Subcutaneous abdominal adipose tissue (tissue), 5 donors: ENCODE data around the gene ZDHHC21.
A peak's percentile ranks its signal among the peaks of the same experiment; 100 is the strongest.

ENCODE experiments used
- H3K27ac ChIP-seq: one replicate; pipeline ENCODE4 v1.7.0; 2013; ENCODE audit warnings: low read depth, mild to moderate bottlenecking, inconsistent platforms, low read length, moderate library complexity
- H3K27me3 ChIP-seq, 5 donors: one replicate each; pipeline ENCODE4 v1.7.0; 2013; ENCODE audit warnings: low read length in 5 of 5, inconsistent platforms in 1 of 5; ENCODE audit not compliant: control insufficient read depth in 5 of 5, insufficient read depth in 4 of 5
- H3K36me3 ChIP-seq, 5 donors: one replicate each; pipeline ENCODE4 v1.7.0; 2013; ENCODE audit warnings: low read length in 5 of 5; ENCODE audit not compliant: control insufficient read depth in 5 of 5, insufficient read depth in 5 of 5
- H3K4me1 ChIP-seq, 5 donors: one replicate each; pipeline ENCODE4 v1.7.0; 2013; ENCODE audit warnings: low read length in 5 of 5, mild to moderate bottlenecking in 3 of 5, moderate library complexity in 1 of 5; ENCODE audit not compliant: control insufficient read depth in 5 of 5, insufficient read depth in 5 of 5
- H3K4me3 ChIP-seq, 5 donors: one replicate each; pipeline ENCODE4 v1.7.0; 2013; ENCODE audit warnings: low read length in 5 of 5, low read depth in 1 of 5
- H3K9ac ChIP-seq, 5 donors: one replicate each; pipeline ENCODE4 v1.7.0; 2013; ENCODE audit warnings: low read length in 5 of 5, mild to moderate bottlenecking in 4 of 5, moderate library complexity in 3 of 5
- H3K9me3 ChIP-seq, 5 donors: one replicate each; pipeline ENCODE4 v1.7.0; 2013; ENCODE audit warnings: low read length in 5 of 5; ENCODE audit not compliant: control insufficient read depth in 5 of 5
- donor health status: healthy.
- donor health status: healthy.
- donor health status: healthy.
- donor health status: healthy.
- donor health status: healthy.

Gene ZDHHC21, protein sequence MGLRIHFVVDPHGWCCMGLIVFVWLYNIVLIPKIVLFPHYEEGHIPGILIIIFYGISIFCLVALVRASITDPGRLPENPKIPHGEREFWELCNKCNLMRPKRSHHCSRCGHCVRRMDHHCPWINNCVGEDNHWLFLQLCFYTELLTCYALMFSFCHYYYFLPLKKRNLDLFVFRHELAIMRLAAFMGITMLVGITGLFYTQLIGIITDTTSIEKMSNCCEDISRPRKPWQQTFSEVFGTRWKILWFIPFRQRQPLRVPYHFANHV

DNA sequence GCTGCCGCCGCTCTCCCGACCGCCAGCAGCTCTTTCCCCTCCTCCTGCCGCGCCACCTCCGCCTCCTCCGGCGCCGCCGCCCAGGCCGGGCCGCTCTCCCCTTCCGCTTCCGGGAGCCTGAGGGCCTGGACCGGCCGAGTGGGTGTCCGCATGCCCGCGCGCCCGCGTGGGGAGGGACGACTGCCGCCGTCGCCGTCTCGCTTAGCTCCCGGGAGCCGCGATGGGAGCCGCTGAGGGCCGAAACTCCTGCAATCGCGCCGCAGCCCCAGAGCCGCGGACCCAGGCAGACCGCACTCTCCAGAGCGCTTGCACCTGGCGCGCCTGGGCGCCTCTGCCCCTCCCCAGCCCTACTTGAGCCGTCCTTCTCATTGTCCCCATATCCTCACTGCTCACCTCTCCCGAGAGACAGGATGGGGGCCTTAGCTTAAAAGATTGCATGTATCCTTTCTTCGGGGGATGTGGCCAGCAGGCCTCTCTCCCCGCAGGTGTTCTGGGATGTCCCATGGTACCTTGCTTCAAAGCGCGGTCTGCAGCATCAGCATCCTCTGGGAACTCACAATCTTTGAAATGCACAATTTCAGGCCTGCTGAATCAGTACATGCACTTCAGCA lies at the start of gene ZDHHC21:
ZDHHC21 (minus strand) TSS at position 182 of the 611 bp plus-strand sequence. CDS start 19,092 bp downstream, outside the sequence.
- peaks cover 2 to 17% (median 17%) of the 10 kb centered on the region in 5 donors for H3K4me1 ChIP-seq
- no peak within 1 kb of the TSS for H3K27ac ChIP-seq
- peak within 1 kb of the TSS; percentile 57 to 81 (median 74) for H3K9ac ChIP-seq
- H3K4me3 ChIP-seq = peak within 1 kb of the TSS; percentile 76 to 86 (median 81)
- no peaks in the 10 kb centered on the region for H3K27me3 ChIP-seq
- no peaks in the 10 kb centered on the region for H3K9me3 ChIP-seq
- peaks cover 0 to 14% (median 4%) of the 10 kb centered on the region in 5 donors for H3K36me3 ChIP-seq

DNA sequence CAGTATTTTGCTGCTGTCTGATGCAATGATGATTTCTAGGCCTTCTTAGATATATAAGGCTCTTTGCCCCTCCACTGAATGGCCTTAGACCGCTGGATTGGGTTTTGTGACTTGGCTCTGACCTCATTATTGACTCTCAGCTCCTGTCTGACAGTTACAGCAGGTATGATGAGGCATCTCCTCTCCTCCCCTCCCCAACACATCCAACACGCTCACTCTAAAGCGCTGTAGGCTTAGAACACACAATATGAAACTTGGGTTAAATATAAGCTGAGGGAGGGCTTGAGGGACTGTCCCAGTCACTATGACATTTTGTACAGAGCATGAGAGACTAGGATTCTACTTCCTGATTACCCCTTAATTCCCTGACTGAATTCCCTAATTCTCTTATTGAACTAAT lies 48.1 kb upstream of the ZDHHC21 start:
- H3K4me3 ChIP-seq = no peak overlapping the region
- no peaks in the 10 kb centered on the region for H3K27me3 ChIP-seq
- H3K36me3 ChIP-seq = peaks cover 11 to 44% (median 27%) of the 10 kb centered on the region in 5 donors
- no peaks in the 10 kb centered on the region for H3K4me1 ChIP-seq
- no peaks in the 10 kb centered on the region for H3K9me3 ChIP-seq
- no peak overlapping the region for H3K27ac ChIP-seq
- H3K9ac ChIP-seq = no peak overlapping the region

DNA sequence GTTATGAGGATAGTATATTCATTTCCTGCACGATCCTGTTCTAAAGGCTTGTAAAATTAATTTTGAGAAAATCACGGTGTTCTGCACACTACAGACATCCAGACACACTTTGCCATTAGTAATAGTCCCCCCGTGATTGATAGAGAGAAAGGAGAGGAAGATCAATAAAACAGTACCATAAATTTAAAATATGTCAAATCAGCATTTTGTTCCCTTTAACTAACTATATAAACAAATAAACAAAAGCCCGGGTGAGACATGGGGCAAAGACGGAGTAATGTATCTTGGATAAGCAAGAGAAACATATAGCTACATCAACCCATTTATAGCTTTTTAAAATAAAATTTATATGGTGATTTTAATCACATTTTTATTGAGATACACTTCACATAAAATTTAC lies 39.9 kb upstream of the ZDHHC21 start:
- Histone ChIP-seq H3K4me1 (no peaks in the 10 kb centered on the region), H3K27ac (no peak overlapping the region), H3K27me3 (no peaks in the 10 kb centered on the region), H3K4me3 (no peak overlapping the region), H3K36me3 (peaks cover 4 to 21% (median 17%) of the 10 kb centered on the region in 5 donors), H3K9me3 (no peaks in the 10 kb centered on the region), H3K9ac (no peak overlapping the region)

DNA sequence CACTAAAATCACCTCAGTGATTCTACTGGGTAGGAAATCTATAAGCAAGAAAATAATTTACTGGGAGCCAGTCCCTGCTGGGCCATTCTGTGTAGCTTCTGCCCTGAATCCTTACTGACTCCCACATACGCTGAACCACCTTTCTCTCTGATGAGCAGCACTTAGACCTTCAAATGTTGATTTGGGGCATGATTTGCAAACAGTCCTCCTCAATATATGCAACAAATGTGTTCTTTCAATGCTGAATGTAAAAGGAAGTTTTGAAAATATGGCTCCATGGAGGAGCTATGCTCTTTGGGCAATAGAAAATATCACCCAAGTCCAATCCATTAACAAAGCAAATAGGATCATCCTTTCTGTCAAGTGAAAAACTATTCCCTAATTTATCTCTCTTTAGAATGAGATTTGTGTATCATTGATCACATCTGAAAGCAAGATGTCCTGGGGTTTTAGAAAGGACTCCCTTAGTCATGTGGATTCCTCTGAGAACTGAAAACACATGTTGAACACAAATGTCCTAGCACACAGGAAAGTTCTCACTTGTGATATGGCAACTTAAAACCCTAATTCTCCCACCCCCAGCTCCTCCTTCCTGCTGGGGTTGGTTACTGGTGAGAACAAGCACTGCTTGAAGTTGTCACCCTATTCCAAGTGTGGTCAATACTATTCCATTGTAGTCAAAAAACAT lies 38.2 kb upstream of the ZDHHC21 start:
- Histone ChIP-seq H3K9me3 (no peaks in the 10 kb centered on the region), H3K36me3 (peaks cover 0 to 15% (median 5%) of the 10 kb centered on the region in 5 donors), H3K9ac (no peak overlapping the region), H3K27me3 (no peaks in the 10 kb centered on the region), H3K4me3 (no peak overlapping the region), H3K27ac (no peak overlapping the region), H3K4me1 (no peaks in the 10 kb centered on the region)

DNA sequence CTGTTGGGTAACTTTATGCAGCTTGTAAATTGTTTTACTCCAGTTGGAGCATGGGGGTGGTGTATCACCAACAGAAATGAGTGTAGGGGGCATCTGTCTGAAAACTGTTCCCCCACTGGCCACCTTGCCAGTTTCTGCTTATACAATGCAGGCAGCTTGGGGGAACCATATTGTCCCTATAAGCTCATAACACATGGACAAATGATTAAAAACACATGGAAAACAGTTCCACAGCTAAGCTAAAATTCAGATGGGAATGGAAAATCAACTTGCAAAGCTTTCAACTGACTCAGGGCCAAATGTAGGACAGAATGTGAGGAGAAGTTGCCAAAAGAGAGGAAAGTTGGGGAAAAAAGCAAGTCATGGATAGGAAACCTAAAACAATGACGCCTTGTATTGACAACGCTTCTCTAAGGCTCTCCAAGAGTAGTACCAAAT lies 37.2 kb upstream of the ZDHHC21 start:
- Histone ChIP-seq H3K27ac (no peak overlapping the region), H3K9ac (no peak overlapping the region), H3K36me3 (peaks cover 0 to 5% (median 0%) of the 10 kb centered on the region in 5 donors), H3K9me3 (no peaks in the 10 kb centered on the region), H3K27me3 (no peaks in the 10 kb centered on the region), H3K4me1 (no peaks in the 10 kb centered on the region), H3K4me3 (no peak overlapping the region)

DNA sequence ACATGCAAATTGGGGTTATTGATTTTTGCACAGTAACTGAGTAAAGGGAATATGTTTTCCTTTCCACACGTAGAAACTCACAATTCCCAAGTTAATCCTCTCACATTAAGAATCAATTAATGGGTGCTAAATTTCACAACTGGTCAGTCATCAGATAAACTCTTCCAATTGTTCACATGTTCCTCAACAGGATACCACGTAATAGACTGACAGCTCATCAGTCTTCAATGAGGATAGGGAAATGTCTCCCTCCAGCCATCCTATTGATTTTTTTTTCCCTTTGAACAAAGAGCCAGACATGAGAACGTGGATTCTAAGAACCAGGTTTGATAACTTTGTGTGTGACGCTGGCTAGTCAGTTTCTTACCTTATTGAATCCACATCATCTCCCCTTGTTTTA lies 30.1 kb upstream of the ZDHHC21 start:
- Histone ChIP-seq H3K9ac (no peak overlapping the region), H3K27ac (no peak overlapping the region), H3K4me3 (no peak overlapping the region), H3K4me1 (no peaks in the 10 kb centered on the region), H3K36me3 (no peaks in the 10 kb centered on the region), H3K27me3 (no peaks in the 10 kb centered on the region), H3K9me3 (no peaks in the 10 kb centered on the region)

DNA sequence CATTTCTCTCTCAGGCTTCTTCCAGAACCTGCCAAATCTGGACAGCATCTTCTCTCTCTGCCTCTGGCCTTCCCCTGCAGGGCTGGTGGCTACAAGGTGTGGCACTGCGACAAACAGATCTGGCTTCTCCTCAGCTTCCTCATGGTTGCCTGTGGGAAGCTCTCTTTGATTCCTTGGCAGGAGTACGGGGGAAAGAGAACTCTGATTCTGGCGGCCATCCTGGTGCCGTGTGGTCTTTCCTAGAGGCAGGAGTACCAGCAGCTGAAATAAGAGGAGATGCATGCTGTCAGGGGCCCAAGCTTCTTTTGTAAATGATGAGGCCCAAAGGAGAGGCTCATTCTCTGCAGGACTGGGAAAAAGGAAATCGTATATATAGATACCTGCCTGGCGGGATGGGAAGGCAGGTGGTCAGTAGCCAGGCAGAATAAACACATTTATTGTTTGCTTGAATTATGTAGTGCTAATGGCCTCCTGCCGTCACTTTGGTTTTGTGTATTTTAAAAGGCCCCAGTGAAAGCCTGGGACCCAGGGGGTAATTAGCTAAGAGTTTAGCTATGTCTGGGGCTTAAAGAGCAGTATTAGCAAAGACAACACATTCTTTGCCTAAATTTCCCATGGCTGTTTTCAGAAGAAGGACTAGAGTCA lies 29.3 kb upstream of the ZDHHC21 start, which contains the start of gene CER1:
CER1 (minus strand) TSS at position 343 of the 645 bp plus-strand sequence; CDS start at position 282, 61 bp downstream.
- H3K4me3 ChIP-seq = no peak within 1 kb of the TSS
- H3K36me3 ChIP-seq = peaks cover 0 to 2% (median 0%) of the 10 kb centered on the region in 5 donors
- H3K27ac ChIP-seq = no peak within 1 kb of the TSS
- no peaks in the 10 kb centered on the region for H3K9me3 ChIP-seq
- H3K27me3 ChIP-seq = no peaks in the 10 kb centered on the region
- H3K4me1 ChIP-seq = no peaks in the 10 kb centered on the region
- no peak within 1 kb of the TSS for H3K9ac ChIP-seq

DNA sequence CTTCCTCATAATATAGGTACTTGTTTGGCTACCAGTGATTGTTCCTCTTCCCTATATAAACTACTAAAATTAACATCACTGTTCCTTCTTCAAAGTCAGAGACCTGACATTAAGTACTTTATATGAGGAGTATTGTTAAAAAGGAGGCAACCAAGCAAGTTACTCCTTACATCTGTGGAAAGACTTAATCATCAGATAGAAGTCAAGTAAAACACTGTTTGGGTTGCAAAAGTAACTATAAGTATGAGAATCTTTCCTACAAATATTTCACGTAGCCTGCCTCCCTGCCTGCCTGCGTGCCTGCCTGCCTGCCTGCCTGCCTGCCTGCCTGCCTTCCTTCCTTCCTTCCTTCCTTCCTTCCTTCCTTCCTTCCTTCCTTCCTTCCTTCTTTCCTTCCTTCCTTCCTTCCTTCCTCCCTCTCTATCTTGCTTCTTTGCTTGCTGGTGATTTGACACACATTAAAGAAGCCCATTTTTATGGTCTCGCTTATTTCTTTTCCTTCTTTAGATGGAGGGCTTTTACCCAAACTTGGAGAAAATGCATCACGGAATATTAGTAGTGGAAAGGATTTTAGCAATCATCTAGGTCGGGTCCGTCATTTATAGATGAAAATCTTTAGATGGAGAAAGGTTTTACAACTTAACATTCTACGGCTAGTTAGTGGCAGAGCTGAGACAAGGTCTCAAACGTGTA lies 26.1 kb upstream of the ZDHHC21 start:
- Histone ChIP-seq H3K4me3 (no peak overlapping the region), H3K36me3 (peaks cover 0 to 2% (median 0%) of the 10 kb centered on the region in 5 donors), H3K4me1 (no peaks in the 10 kb centered on the region), H3K9me3 (no peaks in the 10 kb centered on the region), H3K27me3 (no peaks in the 10 kb centered on the region), H3K9ac (no peak overlapping the region), H3K27ac (no peak overlapping the region)

DNA sequence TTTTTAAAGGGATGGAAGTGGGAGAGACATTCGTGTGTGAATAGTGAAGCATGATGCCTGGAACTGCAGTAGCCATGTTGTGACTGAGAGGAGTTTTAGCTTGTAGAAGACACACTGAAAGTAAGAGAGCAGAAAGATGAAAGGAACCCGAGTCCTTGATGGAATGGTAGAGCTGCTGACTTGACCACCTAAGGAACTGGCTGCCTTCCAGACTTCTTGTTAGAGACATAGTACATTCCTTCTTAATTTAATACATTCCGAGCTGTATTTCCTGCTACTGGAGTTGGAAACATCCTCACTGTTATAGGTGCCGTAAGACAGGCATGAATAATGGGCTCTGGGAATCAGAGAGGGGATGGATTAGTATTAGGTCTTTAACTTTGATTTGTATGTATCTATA lies 21.9 kb upstream of the ZDHHC21 start:
- no peaks in the 10 kb centered on the region for H3K4me1 ChIP-seq
- H3K36me3 ChIP-seq = peaks cover 0 to 2% (median 0%) of the 10 kb centered on the region in 5 donors
- H3K9ac ChIP-seq = no peak overlapping the region
- no peaks in the 10 kb centered on the region for H3K27me3 ChIP-seq
- H3K4me3 ChIP-seq = no peak overlapping the region
- H3K27ac ChIP-seq = no peak overlapping the region
- no peaks in the 10 kb centered on the region for H3K9me3 ChIP-seq
